GM21786 (cell line): ENCODE data around the gene WDR35.
A peak's percentile ranks its signal among the peaks of the same experiment; 100 is the strongest.

Source experiments
- ATAC-seq: cut with Tn5 transposase; IDR thresholded peaks from one replicate; pipeline ENCODE4 v1.9.1; 2021; ENCODE audit not compliant: unreplicated experiment

WDR35 gene

DNA sequence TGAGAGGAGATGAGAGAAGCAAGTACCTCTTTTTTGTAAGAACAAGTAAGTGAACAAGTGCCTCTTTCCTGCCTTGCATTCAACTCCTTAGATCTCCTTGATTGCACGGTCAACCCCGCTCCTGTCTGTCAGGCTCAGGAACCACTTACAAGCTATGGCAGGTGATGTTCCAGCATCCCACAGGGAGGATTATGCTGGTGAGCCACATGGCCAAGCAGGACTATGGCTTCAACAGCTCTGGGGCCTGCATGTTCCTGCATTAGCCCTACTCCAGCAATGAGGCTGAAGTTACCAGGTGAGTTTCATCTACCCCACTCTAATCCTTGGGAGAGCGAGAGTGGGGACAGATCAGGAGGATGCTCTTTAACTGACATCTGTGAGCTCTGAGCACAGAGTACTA, 117.6 kb downstream of the WDR35 start:
- no peak for ATAC-seq

DNA sequence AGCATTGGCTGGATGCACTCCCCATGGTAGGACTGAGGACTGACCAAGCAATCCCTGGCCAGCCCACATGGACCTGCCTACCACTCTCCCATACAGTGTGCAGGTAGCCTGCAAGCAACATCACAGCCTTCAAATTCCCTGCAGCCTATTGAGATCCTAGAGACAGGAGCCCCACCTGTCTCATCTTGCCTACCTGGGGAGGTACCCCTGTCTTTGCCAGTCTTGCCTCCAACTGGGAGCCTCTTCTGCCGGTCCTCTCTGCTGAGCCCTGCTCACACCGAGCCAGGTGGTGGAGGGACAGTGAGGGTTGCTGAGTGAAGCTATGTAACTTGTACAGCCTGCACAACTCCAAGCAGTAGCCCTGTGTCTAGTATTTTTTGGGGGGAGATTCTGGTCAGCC, 118.1 kb downstream of the WDR35 start:
- no peak for ATAC-seq

DNA sequence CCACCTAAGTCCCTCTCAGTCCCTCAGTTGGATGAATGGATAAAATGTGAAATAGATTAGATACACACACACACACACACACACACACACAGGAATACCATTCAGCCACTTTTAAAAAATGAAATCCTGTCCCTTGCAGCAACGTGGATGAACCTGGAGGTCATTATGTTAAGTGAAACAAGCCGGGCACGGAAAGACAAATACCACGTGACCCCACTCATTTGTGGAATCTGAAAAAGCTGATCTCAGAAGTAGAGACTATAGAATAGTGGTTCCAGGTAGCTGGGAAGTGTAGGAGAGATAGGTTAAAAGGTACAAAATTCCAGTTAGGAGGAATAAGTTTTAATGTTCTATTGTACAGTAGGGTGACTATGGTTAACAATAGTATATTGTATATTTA, 119.1 kb downstream of the WDR35 start:
- ATAC-seq: no peak

DNA sequence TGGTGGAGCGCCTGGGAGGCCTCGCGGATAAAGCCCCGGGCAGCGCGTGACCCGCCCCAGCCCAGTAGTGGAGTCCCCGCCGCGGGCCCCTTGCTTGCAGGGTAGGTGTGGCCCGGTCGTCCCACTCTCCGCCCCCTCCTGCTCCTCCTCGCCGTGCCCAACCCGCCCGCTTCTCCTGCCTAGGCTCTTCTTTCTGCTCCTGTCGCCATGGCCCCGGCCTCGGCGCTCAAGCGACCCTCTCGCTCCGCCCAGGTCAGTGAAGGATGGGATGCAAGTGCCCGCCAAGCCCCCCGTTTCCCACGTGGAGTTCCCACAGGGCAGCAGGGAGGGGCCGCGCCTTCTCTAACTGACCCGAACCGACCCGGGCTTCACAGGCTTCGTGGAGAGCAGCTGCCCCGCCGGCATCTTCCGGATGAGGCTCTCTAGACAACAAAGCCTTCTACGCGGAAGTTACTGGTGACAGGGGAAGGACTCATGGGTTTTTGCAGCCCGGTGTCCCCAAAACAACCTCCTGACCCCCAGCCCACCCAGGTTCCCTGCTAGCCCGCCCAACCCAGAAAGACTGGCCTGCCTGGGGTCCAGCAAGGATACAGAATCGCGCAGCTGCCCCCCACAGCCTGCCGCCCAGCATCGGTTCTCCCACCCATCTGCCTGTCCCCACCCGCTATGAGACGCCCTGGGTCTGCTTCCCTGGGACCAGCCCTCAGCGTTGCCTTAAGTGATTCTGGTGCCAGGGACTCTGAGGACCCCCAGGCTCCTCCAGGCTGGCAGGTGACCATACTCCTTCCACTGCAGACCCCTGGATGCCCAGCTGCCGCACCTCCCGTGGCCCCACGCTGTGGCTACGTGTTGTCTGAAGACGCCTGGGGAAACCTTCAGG, 121.0 kb downstream of the WDR35 start:
- ATAC-seq: peak; percentile 65

DNA sequence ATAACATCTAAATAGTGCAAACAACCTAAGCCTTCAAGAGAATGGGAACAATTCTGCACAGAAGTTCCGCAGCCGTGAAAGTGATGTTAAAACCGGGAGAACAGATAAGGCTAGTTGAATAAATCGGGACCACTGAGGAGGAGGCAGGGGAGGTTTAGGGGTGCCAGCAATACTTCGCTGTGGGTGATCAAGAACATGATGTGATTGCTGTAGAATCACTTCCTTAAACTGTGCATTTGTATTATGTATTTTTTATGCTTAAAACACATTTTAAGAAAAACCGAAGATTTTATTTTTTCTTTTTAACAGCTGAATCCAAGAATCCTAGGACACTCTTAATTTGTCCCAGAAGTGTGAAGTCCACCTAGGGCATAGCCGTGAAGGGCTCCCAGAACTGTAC, 121.7 kb downstream of the WDR35 start:
- ATAC-seq: peak; percentile 6

DNA sequence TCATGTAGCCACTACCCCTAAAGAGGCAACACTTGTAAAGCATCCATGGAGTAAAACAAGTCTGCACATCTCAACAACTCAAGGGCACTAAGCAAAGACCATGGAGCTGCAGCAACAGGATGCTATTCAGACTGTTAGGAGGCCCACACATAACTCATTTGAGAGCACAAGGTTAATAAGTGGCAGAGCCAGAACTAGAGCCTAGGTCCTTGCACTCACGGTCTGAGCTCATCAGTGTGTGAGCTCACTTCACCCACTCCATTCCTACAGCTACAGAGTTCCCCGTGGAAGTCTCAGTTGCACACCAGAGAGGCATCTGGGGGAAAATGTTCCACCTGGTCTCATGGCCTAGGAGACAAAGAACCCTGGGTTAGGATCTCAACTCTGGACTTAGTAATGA, 123.1 kb downstream of the WDR35 start:
- no peak for ATAC-seq

DNA sequence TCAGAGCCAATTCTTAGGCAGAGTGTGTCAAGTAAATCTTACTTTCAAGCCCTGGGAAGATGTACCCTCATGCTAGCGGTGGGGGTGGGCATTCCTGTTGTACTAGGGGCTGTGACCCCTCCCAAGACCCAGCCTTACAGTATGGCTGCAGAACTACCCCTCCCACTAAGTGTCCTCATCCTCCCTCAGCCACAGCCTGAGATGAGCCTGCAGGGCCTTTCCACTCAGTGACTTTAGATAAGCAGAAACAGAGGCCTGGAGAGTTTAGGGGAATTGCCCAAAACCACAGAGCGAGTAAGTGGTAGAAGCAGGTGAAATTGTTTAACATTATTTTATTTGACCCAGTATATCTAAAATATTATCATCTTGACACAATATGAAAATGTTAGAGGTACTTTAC, 124.8 kb downstream of the WDR35 start:
- peak; percentile 24 for ATAC-seq

DNA sequence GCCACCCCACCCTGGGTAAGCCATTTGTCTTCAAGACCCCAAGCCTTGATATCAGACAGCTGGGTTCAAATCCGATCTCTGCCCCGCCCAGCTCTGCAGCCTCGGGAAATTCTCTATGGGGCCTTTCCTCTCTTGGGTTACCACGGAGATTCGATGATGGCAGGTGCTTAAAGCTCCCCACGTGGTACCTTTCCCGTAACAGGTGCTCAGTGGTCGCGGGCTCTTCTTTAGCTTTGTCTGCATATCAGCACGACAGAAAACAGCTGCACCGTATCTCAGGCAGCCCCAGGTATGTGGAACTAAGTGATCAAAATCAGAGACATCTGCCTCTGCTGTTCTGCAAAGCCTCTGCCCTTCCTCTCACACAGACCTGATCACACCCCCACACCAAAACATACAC, 125.5 kb downstream of the WDR35 start:
- ATAC-seq: no peak

DNA sequence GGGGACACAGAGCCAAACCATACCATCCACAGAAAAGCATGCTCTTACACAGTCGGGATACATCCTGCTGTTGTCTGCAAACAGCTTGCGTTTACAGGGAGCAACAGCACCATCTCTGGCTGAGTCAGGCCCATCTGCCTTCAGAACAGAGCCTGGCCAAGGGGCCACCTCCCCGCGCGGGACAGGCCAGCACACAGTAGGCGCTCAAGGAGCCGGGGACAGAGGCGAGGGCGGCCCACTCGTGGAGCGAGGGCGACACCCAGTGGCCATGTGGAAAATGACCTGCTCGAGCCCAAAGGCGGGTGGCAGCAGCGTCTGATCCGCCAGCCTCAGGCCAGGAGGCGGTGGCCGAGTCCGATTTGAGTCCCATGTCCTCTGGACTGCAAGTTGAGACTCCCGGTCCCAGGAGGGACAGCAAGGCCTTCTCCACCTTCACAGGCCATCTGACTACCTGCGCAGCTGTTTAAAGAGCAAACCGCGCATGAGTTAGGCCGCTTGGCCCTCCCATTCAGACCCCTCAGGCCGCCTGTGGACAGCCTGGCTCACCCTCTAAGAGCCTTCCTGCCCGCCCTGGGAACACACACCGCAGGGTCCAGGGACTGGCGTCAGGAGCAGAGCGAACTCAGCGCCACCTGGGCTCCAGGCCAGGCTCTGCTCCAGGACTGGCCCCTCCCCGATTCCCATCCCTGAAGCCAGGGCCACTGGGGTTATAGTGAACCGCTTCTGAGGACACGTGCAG, 126.4 kb downstream of the WDR35 start:
- ATAC-seq: peak; percentile 71

DNA sequence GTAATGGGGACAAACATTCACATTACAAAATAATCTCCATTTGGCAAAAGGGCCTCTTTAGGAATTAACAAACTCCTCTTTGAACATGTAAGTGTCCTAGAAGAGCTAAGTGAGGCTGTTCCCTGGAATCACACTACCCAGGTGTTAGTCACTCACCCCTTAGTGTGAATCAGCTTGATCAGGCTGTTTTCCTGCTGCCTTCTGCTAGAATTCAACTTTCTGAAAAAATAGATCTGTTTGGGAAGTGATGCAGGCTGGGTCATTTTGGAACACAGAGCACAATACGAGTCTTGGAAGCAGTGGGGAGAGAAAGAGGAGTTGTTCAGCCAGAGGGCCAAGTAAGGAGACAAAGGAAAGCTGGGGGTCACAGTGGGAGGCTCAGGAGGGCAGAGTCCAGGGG, 128.1 kb downstream of the WDR35 start:
- ATAC-seq: no peak
